ENCODE results near the gene RAD51AP2.
"Not testable (repeated sequence)": the region's sequence is repeated elsewhere in the genome, so short reads cannot be mapped to it uniquely, and the experiment has no call there.

The RAD51AP2 gene

GRCh38 chr2:17517481-17518211 is 594 bp downstream of the RAD51AP2 start:
- no peak for DNase-seq (ENCODE audit: extremely low read depth, insufficient read length)
- TF ChIP-seq CTCF (IDR thresholded peaks at IDR 0.05; ENCODE audit: insufficient read depth, low read length, poor library complexity, severe bottlenecking): no peak
- Histone ChIP-seq H3K36me3 (ENCODE audit: control insufficient read depth, insufficient read depth, low read length) (no peaks in the 10 kb centered on the region), H3K27me3 (replicated peaks; ENCODE audit: control insufficient read depth, insufficient read depth, low read length) (no peaks in the 10 kb centered on the region), H3K4me3 (replicated peaks; ENCODE audit: low read depth, low read length) (peak overlapping the region; percentile 66)

GRCh38 chr2:17515652-17516051 is 2.6 kb downstream of the RAD51AP2 start:
- H3K4me3 ChIP-seq (replicated peaks; ENCODE audit: low read depth, low read length): no peak overlapping the region
- no peaks in the 10 kb centered on the region for H3K36me3 ChIP-seq (ENCODE audit: control insufficient read depth, insufficient read depth, low read length)
- no peaks in the 10 kb centered on the region for H3K27me3 ChIP-seq (replicated peaks; ENCODE audit: control insufficient read depth, insufficient read depth, low read length)
- DNase-seq (ENCODE audit: extremely low read depth, insufficient read length): peak; percentile 33
- no peak for TF ChIP-seq CTCF (IDR thresholded peaks at IDR 0.05; ENCODE audit: insufficient read depth, low read length, poor library complexity, severe bottlenecking)

GRCh38 chr2:17506736-17507616 is 11.3 kb downstream of the RAD51AP2 start:
- no peak overlapping the region for H3K4me3 ChIP-seq (replicated peaks; ENCODE audit: low read depth, low read length)
- no peak for DNase-seq (ENCODE audit: extremely low read depth, insufficient read length)
- H3K36me3 ChIP-seq (ENCODE audit: control insufficient read depth, insufficient read depth, low read length): no peaks in the 10 kb centered on the region
- H3K27me3 ChIP-seq (replicated peaks; ENCODE audit: control insufficient read depth, insufficient read depth, low read length): no peaks in the 10 kb centered on the region
- no peak for TF ChIP-seq CTCF (IDR thresholded peaks at IDR 0.05; ENCODE audit: insufficient read depth, low read length, poor library complexity, severe bottlenecking)

- H3K4me3 ChIP-seq (replicated peaks; ENCODE audit: low read depth, low read length): no peak overlapping the region
- no peaks in the 10 kb centered on the region for H3K36me3 ChIP-seq (ENCODE audit: control insufficient read depth, insufficient read depth, low read length)
- no peak for DNase-seq (ENCODE audit: extremely low read depth, insufficient read length)
- no peak for TF ChIP-seq CTCF (IDR thresholded peaks at IDR 0.05; ENCODE audit: insufficient read depth, low read length, poor library complexity, severe bottlenecking)
- H3K27me3 ChIP-seq (replicated peaks; ENCODE audit: control insufficient read depth, insufficient read depth, low read length): no peaks in the 10 kb centered on the region
Observed at GRCh38 chr2:17497718-17498117, 20.5 kb downstream of the RAD51AP2 start.

GRCh38 chr2:17495590-17495989 is 22.6 kb downstream of the RAD51AP2 start:
- TF ChIP-seq CTCF (IDR thresholded peaks at IDR 0.05; ENCODE audit: insufficient read depth, low read length, poor library complexity, severe bottlenecking): no peak
- no peaks in the 10 kb centered on the region for H3K27me3 ChIP-seq (replicated peaks; ENCODE audit: control insufficient read depth, insufficient read depth, low read length)

GRCh38 chr2:17490165-17490564 is 28.1 kb downstream of the RAD51AP2 start:
- H3K36me3 ChIP-seq (ENCODE audit: control insufficient read depth, insufficient read depth, low read length); H3K27me3 ChIP-seq (replicated peaks; ENCODE audit: control insufficient read depth, insufficient read depth, low read length); H3K4me3 ChIP-seq (replicated peaks; ENCODE audit: low read depth, low read length); DNase-seq (ENCODE audit: extremely low read depth, insufficient read length): not testable (repeated sequence)

More at GRCh38 chr2:17495590-17495989, 22.6 kb downstream of the RAD51AP2 start:
- no peak overlapping the region for H3K4me3 ChIP-seq (replicated peaks; ENCODE audit: low read depth, low read length)
- no peaks in the 10 kb centered on the region for H3K36me3 ChIP-seq (ENCODE audit: control insufficient read depth, insufficient read depth, low read length)
- no peak for DNase-seq (ENCODE audit: extremely low read depth, insufficient read length)

GRCh38 chr2:17488610-17489009 is 29.6 kb downstream of the RAD51AP2 start:
- not testable (repeated sequence) for H3K36me3 ChIP-seq (ENCODE audit: control insufficient read depth, insufficient read depth, low read length); H3K4me3 ChIP-seq (replicated peaks; ENCODE audit: low read depth, low read length); DNase-seq (ENCODE audit: extremely low read depth, insufficient read length); H3K27me3 ChIP-seq (replicated peaks; ENCODE audit: control insufficient read depth, insufficient read depth, low read length)
